Small intestine (tissue), 7 donors: ENCODE measurements around the gene HDAC4. TPM values are rescaled to one million over a fixed set of nuclear protein-coding genes. Genes with fewer than 3 reads are reported as not detected.
A peak's percentile ranks its signal among the peaks of the same experiment; 100 is the strongest.

Source experiments
- DNase-seq, 2 donors: peaks; one replicate each; pipeline versions ENCODE4 v3.0.0 to v3.0.0-alpha.2; 2013
- FAIRE-seq: peaks from 2 replicates; lab custom pipeline; 2012; peaks lifted over from hg19 to GRCh38; lab: Jason Lieb, UNC
- H3K27ac ChIP-seq, 3 donors: one replicate each; pipeline ENCODE4 v1.5.1; 2013; ENCODE audit warnings: low read length in 2 of 3, mild to moderate bottlenecking in 2 of 3, control low read depth in 1 of 3, inconsistent platforms in 1 of 3, low read depth in 1 of 3, moderate library complexity in 1 of 3
- H3K27me3 ChIP-seq, 3 donors: one replicate each; pipeline ENCODE4 v1.6.1; 2013; ENCODE audit warnings: low read length in 3 of 3, inconsistent platforms in 1 of 3; ENCODE audit not compliant: control insufficient read depth in 3 of 3, insufficient read depth in 3 of 3
- H3K36me3 ChIP-seq, 3 donors: one replicate each; pipeline ENCODE4 v1.6.1; 2013; ENCODE audit warnings: low read length in 3 of 3, inconsistent platforms in 1 of 3, low read depth in 1 of 3, mild to moderate bottlenecking in 1 of 3, moderate library complexity in 1 of 3; ENCODE audit not compliant: control insufficient read depth in 3 of 3, insufficient read depth in 2 of 3
- H3K4me1 ChIP-seq, 3 donors: one replicate each; pipeline ENCODE4 v1.6.1; 2013; ENCODE audit warnings: low read length in 2 of 3, inconsistent platforms in 1 of 3, low read depth in 1 of 3, mild to moderate bottlenecking in 1 of 3, moderate library complexity in 1 of 3; ENCODE audit not compliant: control insufficient read depth in 3 of 3, insufficient read depth in 2 of 3
- H3K4me3 ChIP-seq, 3 donors: one replicate each; pipeline ENCODE4 v1.5.1; 2013; ENCODE audit warnings: low read length in 3 of 3, control low read depth in 1 of 3, inconsistent platforms in 1 of 3, low read depth in 1 of 3, mild to moderate bottlenecking in 1 of 3, moderate library complexity in 1 of 3
- H3K9me3 ChIP-seq, 2 donors: one replicate each; pipeline ENCODE4 v1.6.1; 2013; ENCODE audit warnings: low read depth in 1 of 2, low read length in 1 of 2; ENCODE audit not compliant: control insufficient read depth in 2 of 2, insufficient read depth in 1 of 2
- WGBS, 3 donors: extraction: QIAGEN DNeasy Blood & Tissue Kit; methylation state at CpG; one replicate each; pipeline ENCODE4 v1.1.7; 2013; 5-methylcytosine and 5-hydroxymethylcytosine counted together
- polyA plus RNA-seq, 4 donors: library from polyadenylated mRNA; stranded (reverse) in 3 of 4; unstranded in 1 of 4; fragments of 200-250 nt in 3 of 4; fragments of 120-200 nt in 1 of 4; gene quantifications; one replicate each; pipeline versions ENCODE4 v1.2.1 to v1.2.3, GENCODE V29; 2013
- donor health status: healthy with polysubstance abuse.
- donor health status: control.
- donor health status: control.
- donor health status: Bipolar disorder and iron deficiency.
- donor health status: healthy.

The HDAC4 gene
- polyA plus RNA-seq, 4 donors, result 3.1 to 11.3 (median 5.9) TPM

- DNase-seq (no peak), FAIRE-seq (no peak)
- Histone ChIP-seq H3K9me3 (peaks cover 0 to 5% of the 10 kb centered on the region in 2 donors), H3K27ac (no peak overlapping the region), H3K4me1 (peaks cover 0 to 11% (median 0%) of the 10 kb centered on the region in 3 donors), H3K27me3 (no peaks in the 10 kb centered on the region), H3K4me3 (no peak overlapping the region), H3K36me3 (peaks cover 0 to 20% (median 0%) of the 10 kb centered on the region in 3 donors)
- 92 to 97% (median 93%) methylated on average over 14 of the region's 14 CpGs for WGBS, 3 donors
Observed at GRCh38 chr2:239351687-239352086, 49.1 kb downstream of the HDAC4 start.

- DNase-seq (peak in 1 of 2 donors; percentile 22), FAIRE-seq (no peak)
- H3K4me1 ChIP-seq, result peaks cover 0 to 11% (median 0%) of the 10 kb centered on the region in 3 donors
- 67 to 79% (median 70%) methylated on average over 23 to 25 of the region's 25 CpGs for WGBS, 3 donors
- peak overlapping the region in 2 of 3 donors; percentile 69 to 73 for H3K27ac ChIP-seq
- peaks cover 0 to 5% of the 10 kb centered on the region in 2 donors for H3K9me3 ChIP-seq
- no peak overlapping the region for H3K4me3 ChIP-seq
- H3K36me3 ChIP-seq, result peaks cover 0 to 22% (median 0%) of the 10 kb centered on the region in 3 donors
- H3K27me3 ChIP-seq, result no peaks in the 10 kb centered on the region
Observed at GRCh38 chr2:239349453-239350135, 51.2 kb downstream of the HDAC4 start.

GRCh38 chr2:239348563-239349452 lies 52.0 kb downstream of the HDAC4 start:
- H3K9me3 ChIP-seq, result no peaks in the 10 kb centered on the region
- DNase-seq (peak; percentile 92 to 96), FAIRE-seq (no peak)
- no peaks in the 10 kb centered on the region for H3K27me3 ChIP-seq
- peaks cover 0 to 24% (median 0%) of the 10 kb centered on the region in 3 donors for H3K36me3 ChIP-seq
- H3K27ac ChIP-seq, result peak overlapping the region; percentile 56 to 85 (median 74)
- 20 to 68% (median 53%) methylated on average over 28 to 29 of the region's 29 CpGs for WGBS, 3 donors
- no peak overlapping the region for H3K4me3 ChIP-seq
- peaks cover 0 to 11% (median 0%) of the 10 kb centered on the region in 3 donors for H3K4me1 ChIP-seq

- no peaks in the 10 kb centered on the region for H3K9me3 ChIP-seq
- no peak for DNase-seq
- no peak overlapping the region for H3K4me3 ChIP-seq
- no peak for FAIRE-seq
- H3K4me1 ChIP-seq, result peaks cover 0 to 11% (median 0%) of the 10 kb centered on the region in 3 donors
- 48 to 84% (median 71%) methylated on average over 4 of the region's 4 CpGs for WGBS, 3 donors
- H3K36me3 ChIP-seq, result peaks cover 0 to 19% (median 0%) of the 10 kb centered on the region in 3 donors
- no peaks in the 10 kb centered on the region for H3K27me3 ChIP-seq
- H3K27ac ChIP-seq, result no peak overlapping the region
Observed at GRCh38 chr2:239346676-239347075, 54.1 kb downstream of the HDAC4 start.

GRCh38 chr2:239345251-239345650 lies 55.6 kb downstream of the HDAC4 start:
- Histone ChIP-seq H3K36me3 (peaks cover 0 to 18% (median 0%) of the 10 kb centered on the region in 3 donors), H3K27ac (no peak overlapping the region), H3K4me3 (no peak overlapping the region), H3K9me3 (no peaks in the 10 kb centered on the region), H3K27me3 (no peaks in the 10 kb centered on the region), H3K4me1 (peaks cover 0 to 11% (median 0%) of the 10 kb centered on the region in 3 donors)
- no peak for DNase-seq
- WGBS, 3 donors, result 75 to 89% (median 88%) methylated on average over 8 of the region's 8 CpGs
- FAIRE-seq, result no peak

GRCh38 chr2:239344857-239345216 lies 56.0 kb downstream of the HDAC4 start:
- DNase-seq (peak in 1 of 2 donors; percentile 28), FAIRE-seq (no peak)
- H3K4me1 ChIP-seq, result peaks cover 0 to 11% (median 0%) of the 10 kb centered on the region in 3 donors
- WGBS, 3 donors, result 71 to 78% (median 74%) methylated on average over 4 of the region's 4 CpGs
- H3K4me3 ChIP-seq, result no peak overlapping the region
- no peak overlapping the region for H3K27ac ChIP-seq
- no peaks in the 10 kb centered on the region for H3K27me3 ChIP-seq
- H3K36me3 ChIP-seq, result peaks cover 0 to 19% (median 0%) of the 10 kb centered on the region in 3 donors
- no peaks in the 10 kb centered on the region for H3K9me3 ChIP-seq

- FAIRE-seq (no peak), DNase-seq (no peak)
- WGBS, 3 donors, result 90 to 93% (median 91%) methylated on average over 23 of the region's 23 CpGs
- Histone ChIP-seq H3K36me3 (peaks cover 0 to 14% (median 0%) of the 10 kb centered on the region in 3 donors), H3K4me3 (no peak overlapping the region), H3K27ac (no peak overlapping the region), H3K4me1 (peaks cover 0 to 9% (median 0%) of the 10 kb centered on the region in 3 donors), H3K9me3 (no peaks in the 10 kb centered on the region), H3K27me3 (no peaks in the 10 kb centered on the region)
Observed at GRCh38 chr2:239343946-239344856, 56.6 kb downstream of the HDAC4 start.
